Measurements from ENCODE around the gene SFTPA1. TPM values are rescaled to one million over a fixed set of nuclear protein-coding genes. Genes with fewer than 3 reads are reported as not detected.

Gene SFTPA1
- total RNA-seq, 2 donors from 2014 or later: not detected

Other genes starting within 250 kb of the SFTPA1 start
- gene ZCCHC24, start 165.3 kb upstream of the SFTPA1 start, total RNA-seq: 10 to 100 TPM; 66.9 to 82.9 TPM
- gene EIF5AL1, start 98.4 kb upstream of the SFTPA1 start, total RNA-seq: under 1 TPM in 1 of 2 donors, not detected in 1; 0.14 TPM
- not detected for gene SFTPA2, start 50.5 kb upstream of the SFTPA1 start, total RNA-seq
- 1 to 10 TPM in 1 of 2 donors, under 1 TPM in 1; 0.78 to 5.0 TPM for gene NUTM2B, start 92.3 kb downstream of the SFTPA1 start, total RNA-seq
- gene NUTM2E, start 215.8 kb downstream of the SFTPA1 start, total RNA-seq: not detected